ENCODE results near the gene BZW1.
"Not testable (repeated sequence)": the region's sequence is repeated elsewhere in the genome, so short reads cannot be mapped to it uniquely, and the experiment has no call there.

The BZW1 gene

DNA sequence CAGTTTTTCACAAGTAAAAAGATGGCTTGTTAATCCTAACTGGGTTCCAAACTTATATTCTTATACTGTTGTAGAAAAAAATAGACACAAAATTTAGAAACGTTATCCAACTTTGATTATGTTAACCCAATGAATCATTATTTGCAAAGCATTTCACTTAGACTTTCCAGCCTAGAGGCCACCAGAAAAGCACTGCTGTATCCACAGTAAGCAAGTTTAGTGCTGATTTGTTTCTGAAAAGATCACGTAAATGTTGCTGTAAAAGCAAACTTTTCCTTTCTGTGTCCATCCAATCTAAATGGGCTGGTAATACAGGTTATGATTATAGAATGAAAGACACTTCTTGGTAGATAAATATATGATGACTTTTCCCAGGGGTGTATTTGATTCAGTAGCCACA, 17.6 kb upstream of the BZW1 start:
- no peak for DNase-seq

GRCh38 chr2:200795028-200795440, 16.7 kb upstream of the BZW1 start:
- DNase-seq: no peak

DNA sequence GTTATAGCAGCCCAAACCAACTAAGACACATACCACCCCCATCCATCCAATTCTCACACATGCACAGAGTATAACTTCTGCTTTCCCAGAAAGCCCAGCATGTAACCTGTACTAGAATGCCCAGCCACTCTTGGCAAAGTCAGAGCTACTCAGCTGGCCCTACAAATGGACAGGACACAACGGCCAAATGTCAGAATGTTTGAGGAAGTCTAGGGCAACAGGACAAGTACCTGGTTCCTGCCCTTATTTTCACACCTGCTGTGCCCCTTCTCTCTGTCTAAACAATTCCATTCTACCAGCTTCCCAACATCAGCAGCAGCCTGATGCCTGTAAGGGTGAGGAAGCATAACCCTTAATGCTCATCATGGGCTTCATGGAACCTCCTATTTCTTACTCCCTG, 15.1 kb upstream of the BZW1 start:
- no peak for DNase-seq

- no peak for DNase-seq
These were observed 14.4 kb upstream of the BZW1 start for GRCh38 chr2:200797242-200797770.

- no peak for DNase-seq
These were observed 13.2 kb upstream of the BZW1 start for GRCh38 chr2:200798514-200798913.

DNA sequence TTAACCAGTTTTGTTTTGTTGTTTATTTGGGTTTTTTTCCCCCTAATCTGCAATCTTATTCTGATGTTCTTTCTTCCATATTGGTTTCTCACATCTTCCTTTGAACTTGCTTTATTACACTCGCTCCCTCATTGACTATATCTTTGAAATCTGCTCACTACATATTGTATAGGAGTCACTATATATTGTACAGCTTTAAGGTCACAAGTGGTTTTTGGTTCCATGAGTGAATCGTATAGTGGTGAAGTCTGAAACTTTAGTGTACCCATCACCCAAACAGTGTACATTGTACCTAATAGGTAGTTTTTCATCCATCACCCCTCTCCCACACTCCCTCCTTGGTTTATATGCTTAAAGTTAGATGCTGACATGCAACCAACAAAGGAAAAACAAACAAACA, 11.3 kb upstream of the BZW1 start:
- DNase-seq: no peak

DNA sequence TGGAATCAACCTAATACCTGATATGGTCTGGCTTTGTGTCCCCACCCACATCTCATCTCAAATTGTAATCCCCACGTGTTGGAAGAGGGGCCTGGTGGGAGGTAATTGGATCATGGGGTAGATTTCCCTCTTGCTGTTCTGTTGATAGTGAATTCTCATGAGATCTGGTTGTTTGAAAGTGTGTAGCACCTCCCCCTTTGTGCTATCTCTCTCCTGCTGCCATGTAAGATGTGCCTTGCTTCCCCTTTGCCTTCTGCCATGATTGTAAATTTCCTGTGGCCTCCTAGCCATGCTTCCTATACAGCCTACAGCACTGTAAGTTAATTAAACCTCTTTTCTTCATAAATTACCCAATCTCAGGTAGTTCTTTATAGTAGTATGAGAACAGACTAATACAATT, 10.3 kb upstream of the BZW1 start:
- DNase-seq: not testable (repeated sequence)

DNA sequence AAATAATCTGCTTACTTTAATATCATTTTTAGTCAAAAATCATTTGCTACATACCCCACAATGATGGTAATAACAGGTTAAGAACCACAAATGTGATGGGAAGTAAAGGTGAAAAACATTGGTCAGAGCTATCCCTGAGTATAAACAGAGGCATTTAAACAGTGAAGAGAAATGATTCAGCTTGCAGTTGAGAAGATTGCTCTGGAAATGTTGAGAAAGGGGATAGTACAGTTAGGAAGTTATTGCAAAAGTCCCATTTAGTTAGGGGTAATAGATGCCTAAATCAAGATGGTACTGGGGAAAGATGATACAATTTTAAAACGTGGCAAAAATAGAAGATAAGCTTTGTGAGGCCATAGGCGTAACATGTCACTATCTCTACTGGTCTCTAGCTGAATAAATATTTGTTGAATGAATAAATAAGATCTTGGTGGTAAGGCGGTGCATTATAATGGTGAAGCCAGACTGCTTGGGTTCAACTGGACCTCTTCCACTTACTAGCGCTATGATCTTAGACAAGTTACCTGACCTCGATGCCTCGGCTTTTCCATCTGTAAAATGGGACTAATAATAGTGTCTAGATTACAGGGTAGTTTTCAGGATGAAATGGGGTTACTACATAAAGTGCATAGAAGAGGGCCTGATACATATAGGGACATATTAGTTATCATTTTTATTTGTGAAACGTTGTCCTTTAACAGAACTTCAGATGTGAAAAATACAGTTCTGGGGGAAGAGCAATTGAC, 2.0 kb upstream of the BZW1 start:
- DNase-seq: no peak

- DNase-seq: peak in 1 of 3 experiments; percentile 35
These were observed 1.3 kb upstream of the BZW1 start for GRCh38 chr2:200810252-200810997.

DNA sequence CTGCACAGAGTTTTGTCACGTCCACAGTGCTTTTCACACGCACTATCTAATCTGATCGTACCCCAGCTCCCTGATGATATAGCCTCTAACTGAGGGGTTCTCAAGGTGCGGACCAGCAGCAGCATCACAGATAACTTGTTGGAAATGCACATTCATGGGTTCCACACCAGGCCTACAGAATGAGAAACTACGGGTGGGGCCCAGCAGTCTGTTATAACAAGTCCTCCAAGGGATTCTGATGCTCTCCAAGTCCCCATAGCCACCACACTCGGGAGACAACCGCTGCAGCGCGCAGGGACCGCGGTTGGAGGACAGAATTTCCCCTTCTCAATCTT, 745 bp upstream of the BZW1 start:
- no peak for DNase-seq

- peak in 2 of 3 experiments; percentile 75 to 88 for DNase-seq
These were observed 662 bp downstream of the BZW1 start for GRCh38 chr2:200812122-200813022.

DNA sequence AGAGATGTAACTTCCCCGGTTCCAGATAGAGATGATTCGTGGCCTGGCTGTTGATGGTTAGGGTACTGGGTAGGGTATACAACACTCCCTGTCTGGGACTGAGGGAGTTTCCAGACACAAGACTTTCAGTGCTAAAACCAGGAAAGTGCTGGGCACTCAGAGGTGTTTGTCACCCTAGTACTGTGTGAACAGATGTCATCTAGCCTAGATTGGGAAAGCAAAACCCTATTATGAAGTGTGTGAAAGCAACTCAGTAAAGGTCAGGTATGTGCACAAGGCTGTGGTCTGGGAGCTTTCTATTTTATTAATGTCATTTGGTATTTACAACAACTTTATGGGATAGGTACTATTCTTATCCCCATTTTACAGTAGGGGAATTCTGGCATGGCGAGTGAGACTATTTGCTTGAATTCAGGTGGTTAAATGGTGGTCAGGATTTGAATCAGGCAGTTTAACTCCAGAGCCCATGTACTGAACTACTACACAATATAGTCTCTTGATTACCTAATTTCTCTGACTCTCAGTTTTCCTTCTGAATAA, 2.6 kb downstream of the BZW1 start:
- no peak for DNase-seq

GRCh38 chr2:200814917-200815316, 3.2 kb downstream of the BZW1 start:
- no peak for DNase-seq

DNA sequence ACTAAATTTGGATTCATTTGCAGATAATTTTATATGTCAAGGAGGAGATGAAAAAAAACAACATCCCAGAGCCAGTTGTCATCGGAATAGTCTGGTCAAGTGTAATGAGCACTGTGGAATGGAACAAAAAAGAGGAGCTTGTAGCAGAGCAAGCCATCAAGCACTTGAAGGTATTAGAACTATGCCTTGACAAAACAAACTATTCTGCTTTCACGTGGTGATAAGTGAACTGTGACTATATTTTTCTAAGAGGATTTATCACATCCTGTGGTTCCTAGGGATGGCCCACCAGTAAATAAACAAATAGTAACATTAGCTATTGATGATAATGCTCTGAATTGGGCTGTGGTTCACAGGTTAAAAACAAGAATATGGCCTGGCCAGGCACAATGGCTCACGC, 7.0 kb downstream of the BZW1 start:
- not testable (repeated sequence) for DNase-seq

DNA sequence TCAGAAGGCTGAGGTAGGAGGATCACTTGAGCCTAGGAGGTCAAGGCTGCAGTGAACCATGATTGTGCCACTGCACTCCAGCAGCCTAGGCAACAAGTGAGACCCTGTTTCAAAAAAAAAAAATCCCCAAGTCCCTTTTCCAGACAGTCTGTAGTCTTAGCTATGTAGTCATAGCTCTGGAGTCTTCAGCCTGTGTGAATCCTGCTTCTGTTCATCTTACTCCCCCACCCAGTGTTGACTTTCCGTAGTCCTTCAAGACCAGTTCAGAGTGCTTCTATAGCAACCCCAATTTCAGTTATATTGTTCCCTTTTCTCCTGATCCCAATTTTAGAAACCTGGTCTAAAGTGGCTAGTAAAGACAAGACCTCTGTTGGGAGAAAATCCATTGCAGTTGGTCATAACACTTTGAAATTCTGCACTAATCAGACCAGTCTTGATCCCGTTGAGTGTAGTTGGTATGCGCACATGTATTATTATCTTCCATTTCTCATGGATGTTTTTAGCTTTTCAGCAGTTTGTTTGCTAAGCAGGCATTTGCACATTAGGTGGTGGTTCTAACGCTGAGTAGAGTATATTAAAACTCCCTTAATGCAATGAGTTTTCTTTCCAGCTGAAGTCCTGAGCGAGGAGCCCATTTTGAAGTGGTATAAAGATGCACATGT, 9.0 kb downstream of the BZW1 start:
- DNase-seq: no peak

DNA sequence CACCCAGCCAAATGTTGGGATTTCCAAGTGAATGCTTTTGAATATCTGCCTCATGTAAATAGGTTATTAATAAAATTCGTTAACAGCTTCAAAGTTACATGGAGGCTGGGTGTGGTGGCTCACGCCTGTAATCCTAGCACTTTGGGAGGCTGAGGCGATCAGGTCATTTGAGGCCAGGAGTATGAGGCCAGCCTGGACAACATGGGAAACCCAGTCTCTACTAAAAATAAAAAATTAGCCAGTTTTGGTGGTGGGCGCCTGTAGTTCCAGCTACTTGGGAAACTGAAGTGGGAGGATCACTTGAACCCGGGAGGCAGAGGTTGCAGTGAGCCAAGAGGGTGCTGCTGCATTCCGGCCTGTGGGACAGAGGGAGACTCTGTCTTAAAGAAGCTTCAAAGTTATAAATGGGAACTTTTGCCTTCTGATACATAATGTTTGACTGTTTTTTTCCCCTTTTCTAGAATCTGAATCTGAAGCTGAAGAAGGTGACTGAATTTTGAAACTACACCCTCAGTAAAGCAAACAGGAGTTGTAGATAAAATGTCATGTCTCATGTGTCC, 10.1 kb downstream of the BZW1 start:
- no peak for DNase-seq

- DNase-seq: no peak
These were observed 16.4 kb downstream of the BZW1 start for GRCh38 chr2:200828104-200828503.

DNA sequence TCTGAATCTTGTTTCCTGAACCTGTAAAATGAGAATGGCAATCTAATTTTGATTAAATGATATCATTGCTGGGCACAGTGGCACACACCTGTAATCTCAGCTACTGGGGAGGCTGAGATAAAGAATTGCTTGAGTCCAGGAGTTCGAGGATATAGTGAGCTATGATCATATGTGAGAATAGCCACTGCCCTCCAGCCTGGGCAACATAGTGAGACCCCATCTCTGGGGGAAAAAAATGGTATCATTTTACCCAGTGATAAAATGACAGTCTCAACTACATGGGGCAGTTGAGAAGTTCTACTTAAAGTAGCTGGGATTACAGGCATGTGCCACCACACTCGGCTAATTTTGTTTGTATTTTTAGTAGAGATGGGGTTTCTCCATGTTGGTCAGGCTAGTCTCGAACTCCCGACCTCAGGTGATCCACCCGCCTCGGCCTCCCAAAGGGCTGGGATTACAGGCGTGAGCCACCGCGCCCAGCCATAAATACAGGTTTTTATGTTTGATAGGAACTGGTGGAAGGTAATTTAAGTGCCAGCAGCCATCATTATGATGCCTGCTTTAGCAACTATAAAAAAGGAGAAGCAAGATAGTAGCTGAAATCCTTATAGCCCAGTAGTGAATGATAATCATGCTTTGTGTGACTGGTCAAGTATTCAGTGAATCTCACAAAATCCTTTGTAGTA, 17.0 kb downstream of the BZW1 start:
- no peak for DNase-seq

DNA sequence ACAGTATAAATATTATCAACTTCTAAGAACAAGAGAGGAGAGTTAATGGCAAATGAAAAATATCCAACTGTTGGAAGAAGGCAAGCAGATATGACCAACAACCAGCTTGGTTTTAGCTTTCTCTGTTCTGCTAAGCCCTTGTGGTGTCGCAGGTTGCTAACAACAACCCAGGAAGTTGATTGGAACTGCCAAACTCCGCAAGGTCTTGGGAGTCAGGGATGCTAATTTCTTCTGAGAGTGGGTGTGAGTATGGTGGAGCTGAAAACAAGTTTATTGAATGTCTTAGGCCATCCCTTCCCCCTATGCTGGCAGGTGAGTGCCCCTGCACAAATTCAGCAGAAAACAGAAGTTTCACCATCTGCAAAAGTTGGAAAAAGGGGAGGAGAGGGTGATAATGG, 17.5 kb downstream of the BZW1 start:
- no peak for DNase-seq

GRCh38 chr2:200834701-200835100, 23.0 kb downstream of the BZW1 start:
- DNase-seq: no peak

GRCh38 chr2:200839513-200839912, 27.8 kb downstream of the BZW1 start:
- DNase-seq: no peak

Measured in NCI-H1417 (cell line).